Glomerular visceral epithelial cell (primary cell): ENCODE measurements around the gene WDR38.

Experiments used
- DNase-seq: peaks from one replicate; pipeline ENCODE4 v3.0.0-alpha.2; 2016; ENCODE audit errors: extremely low spot score

WDR38 gene

GRCh38 chr9:124858330-124859046 lies 5.2 kb downstream of the WDR38 start:
- no peak for DNase-seq

DNA sequence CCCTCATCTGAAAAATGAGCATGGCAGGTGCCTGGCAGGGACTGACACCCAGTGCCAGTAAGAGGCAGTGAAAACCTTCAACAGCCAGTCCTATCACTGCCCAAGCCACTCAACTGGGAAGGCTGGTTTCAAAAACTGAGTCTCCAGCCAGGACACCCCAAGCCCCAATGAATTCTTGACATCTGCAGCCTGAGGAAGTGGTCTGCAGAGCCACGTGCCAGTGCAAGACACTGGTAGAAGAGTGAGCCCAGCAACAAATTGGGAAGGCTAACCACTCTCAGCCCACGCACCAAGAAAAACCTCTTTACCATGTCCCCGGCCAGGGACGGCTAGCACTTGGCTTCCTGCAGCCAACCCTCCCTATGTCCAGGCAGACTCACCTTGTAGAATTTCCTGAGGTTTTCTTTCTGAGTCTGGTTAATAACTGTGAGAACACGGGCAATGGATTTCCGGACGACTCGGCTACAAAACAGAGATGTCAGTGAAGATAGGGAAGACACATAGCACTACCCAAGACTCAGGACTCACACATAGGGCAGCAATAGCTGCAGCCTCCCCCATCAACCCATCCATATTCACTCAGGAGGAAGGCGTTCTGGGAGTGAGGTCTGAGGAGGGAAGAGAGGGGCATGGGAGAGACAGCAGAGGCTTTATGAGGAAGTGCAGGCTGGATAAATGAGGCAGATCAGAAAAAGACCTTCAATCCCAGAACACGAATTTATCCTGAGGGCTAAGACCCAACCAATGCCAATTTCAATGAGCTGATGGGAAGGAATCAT lies 6.7 kb downstream of the WDR38 start:
- no peak for DNase-seq

DNA sequence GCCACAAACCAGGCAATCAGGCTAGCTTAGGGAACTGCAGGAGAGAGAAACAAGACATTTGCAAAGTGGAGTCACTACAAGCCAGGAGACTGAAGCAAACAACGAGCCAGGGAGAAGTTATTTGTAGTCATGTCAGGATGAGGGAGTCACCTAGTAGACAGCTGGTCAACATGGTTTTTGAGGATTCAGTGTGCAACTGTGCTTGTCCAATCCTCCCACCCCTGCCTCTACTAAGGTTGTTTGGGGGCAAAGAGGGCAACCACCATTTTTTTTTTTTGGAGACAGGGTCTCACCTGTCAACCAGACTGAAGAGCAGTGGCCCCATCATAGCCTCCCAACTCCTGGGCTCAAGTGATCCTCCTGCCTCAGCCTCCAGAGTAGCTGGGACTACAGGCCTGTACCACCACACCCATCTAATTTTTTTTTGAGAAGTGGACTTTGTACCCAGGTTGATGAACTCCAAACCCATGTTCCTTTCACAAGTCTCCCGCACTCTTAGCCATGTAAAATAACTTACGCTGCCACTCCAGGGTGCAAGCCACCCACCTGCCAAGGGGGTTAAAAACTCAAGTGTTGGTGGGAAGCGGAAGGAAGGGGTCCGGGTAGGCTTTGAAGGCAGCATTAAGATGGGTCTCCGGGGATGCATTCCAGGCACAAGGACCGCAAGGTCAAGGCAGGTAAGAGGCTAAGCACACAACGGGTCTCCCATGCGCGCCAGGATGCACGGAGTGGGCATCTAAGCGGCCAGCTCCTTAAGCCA lies 7.5 kb downstream of the WDR38 start:
- no peak for DNase-seq

DNA sequence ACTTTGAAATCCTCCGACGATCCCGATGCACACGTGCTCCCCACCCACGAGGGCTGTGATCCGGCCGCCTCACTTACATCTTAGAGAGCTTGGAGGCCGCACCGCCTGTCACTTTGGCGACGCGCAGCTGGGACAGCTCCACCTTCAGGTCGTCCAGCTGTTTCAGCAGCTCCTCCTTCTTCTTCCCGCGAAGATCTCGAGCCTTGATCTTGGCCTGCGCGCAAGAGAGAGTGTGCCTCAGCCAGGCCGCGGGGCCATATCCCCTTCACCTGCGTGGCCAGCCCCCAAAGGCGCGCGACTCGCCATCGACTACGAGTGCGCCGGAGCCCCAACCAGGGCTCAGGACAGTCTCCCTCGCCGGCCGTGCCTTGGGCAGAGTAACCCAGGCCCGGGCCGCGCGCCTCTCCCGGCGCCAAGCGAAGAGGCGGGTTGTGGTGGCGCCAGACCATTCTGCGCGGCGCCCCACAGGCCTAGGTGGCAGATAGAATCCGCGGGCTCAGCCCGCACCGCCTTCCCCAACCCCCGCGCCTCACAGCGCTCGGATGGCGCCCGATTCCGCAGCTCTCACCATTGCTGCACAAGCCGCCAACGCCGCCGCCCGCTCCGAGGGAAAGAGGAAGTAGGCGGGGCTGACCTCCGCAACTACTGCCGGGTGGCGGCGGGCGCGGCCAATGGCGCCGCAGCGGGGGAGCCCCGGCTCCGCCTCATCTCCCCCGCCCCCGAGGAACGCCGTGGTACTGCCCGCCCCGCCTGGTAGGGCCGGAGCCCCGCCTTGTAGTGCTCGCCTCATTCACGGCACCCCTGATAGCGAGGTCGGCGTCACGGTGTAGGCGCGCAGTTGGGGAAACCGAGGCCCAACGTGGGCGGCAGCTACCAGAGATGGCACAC lies 8.3 kb downstream of the WDR38 start, which contains the start of the genes ARPC5L and RPL35:
Gene ARPC5L, plus strand, starts transcription at position 789 of the 888 bp plus-strand sequence. CDS start 7,161 bp downstream, outside the sequence.
Gene RPL35, minus strand, starts transcription at position 616 of the 888 bp plus-strand sequence. Its CDS starts 45 bp downstream, at position 571.
- DNase-seq = peak; percentile 95

- DNase-seq = no peak
These were observed 10.2 kb downstream of the WDR38 start for GRCh38 chr9:124863371-124863871.

DNA sequence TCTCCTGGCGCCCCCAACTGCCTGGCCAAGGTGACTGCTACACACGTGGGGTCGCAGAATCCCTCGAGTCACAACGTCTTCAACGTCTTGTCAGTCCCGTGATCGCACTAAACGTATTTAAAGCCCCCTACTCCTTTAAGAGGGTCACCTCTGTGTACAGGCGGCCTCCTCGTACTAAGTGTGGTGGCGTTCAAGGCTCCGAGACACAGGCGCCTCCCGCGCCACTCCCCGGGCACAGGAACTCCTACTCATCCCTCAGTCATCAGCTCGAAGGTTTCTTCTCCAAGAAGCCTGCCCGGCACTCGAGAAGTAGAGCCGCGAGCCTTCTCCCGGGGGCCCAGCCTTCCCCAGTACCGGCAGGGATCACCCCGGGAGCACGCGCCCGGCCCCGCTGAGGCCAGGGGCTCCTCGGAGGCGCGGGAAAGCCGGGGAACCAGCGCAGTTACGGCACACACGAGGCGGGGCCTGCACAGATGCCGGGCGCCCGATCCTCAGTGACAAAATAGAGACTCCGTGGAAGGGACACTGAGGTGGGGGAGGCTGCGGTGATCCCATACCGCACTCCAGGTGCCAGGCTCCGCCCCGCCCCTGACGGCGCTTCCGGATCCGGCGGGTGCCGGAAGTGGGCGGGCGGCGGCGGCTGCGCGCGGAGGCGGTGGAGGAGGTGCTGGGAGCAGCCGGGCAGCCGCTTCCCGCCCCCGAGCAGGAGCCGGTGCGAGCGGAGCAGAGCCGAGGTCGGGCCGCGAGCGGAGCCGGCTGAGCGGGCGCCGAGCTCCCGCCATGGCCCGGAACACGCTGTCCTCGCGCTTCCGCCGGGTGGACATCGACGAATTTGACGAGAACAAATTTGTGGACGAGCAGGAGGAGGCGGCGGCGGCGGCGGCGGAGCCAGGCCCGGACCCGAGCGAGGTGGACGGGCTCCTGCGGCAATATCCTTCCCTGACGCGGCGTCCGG lies 15.5 kb downstream of the WDR38 start:
- peak; percentile 90 for DNase-seq

- DNase-seq = no peak
These were observed 16.3 kb downstream of the WDR38 start for GRCh38 chr9:124869466-124869985.

DNA sequence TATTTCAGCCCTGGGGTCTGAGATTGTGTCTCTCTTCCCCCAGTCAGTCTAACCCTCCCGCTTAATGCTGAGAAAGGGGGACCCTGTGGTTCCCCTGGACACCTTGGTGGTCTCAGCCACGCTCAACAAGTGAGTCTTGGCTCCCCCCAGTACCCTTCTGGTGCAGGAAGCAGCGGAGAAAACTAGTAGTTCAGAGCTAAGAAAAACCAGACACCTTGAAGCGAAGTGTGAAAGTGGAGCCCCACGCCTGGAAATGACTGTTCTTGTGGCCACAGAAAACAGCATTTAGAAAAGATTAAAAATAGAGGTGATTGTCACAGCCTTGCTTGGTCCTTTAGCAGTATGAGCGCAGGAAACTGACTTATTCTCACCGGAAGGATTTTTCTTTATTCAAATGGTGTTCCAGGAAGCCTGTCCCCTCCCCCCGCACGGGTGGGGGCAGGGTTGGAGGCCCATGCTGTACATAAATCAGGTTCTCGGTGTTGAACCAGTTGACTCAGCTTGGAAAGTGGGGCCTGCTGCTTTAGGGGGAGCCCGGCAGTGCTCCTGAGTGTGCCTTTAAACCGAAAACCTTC lies 16.8 kb downstream of the WDR38 start:
- DNase-seq = peak; percentile 47

GRCh38 chr9:124870723-124871122 lies 17.5 kb downstream of the WDR38 start:
- DNase-seq = no peak

DNA sequence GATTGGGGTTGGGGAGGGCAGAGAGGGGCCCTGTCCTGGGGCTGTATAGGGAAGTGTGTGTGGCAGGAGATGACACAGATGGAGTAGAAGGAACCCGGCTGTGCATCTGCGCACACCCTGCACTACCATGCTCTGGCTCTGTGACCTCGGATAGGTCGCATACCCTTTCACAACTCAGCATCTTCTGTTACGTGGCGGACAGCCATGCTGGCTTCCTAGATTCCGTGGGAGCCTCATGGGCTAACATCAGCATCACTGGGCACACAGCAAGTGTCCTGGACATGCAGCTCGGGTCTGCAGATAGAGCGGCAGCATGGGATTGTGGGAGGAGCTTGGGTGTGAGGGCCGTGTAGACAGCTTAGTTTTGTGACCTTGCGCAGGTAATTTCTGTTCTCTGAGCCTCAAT lies 17.9 kb downstream of the WDR38 start:
- no peak for DNase-seq

DNA sequence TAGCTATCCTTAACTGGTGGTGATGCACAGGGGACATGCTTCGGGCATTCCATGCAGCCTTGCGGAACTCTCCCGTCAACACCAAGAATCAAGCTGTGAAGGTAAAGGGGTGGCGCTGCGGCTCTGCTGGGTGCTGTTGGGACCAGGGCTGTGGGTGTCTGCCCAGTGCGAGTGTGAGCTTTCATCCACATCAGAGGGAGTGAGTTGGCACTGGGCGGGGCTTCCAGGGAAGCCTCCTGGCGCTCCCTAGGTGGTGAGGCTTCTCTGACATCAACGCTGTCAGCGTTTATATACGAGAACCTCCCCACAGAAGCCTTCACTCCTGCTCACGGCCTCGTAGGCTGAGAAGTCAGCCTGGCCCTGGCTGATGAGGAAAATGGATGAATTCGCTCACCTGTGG lies 20.4 kb downstream of the WDR38 start:
- DNase-seq = no peak

- no peak for DNase-seq
These were observed 22.2 kb downstream of the WDR38 start for GRCh38 chr9:124875501-124875900.

DNA sequence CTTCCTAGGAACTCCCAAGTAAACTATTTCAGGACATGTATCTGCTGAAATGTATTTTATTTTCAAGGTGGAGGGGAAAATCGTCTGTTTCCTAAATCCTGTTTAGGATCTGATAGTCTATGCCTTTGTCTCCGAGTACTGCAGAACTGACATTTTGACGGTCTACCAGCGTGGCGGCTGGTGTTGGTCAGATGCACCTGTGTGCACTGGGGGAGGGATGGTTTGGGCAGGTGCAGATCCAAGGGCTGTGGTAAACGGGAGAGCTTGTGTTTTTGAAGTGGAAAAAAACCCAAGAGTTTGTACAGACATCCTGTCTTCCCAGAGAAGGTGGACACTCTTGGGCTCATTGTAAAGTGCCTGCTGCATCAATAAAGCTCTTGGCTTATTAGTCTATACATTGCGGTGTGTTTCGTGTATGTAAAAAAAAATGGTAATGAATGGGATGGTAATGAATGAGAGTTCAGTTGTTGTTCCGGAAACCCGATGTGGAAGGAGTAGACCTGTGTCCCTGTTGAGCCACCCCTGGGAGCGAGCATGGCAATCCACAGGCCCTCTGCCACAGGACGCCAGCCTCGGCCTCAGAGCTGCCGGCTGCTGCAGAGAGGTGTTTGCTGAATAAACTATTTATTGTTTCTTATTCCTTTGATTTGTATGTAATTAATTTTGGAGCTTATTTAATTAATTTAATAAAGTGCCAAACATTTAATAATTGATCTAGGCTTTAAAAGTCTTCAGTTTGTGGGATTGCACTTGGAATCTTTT lies 23.9 kb downstream of the WDR38 start:
- no peak for DNase-seq

GRCh38 chr9:124878021-124878420 lies 24.8 kb downstream of the WDR38 start:
- no peak for DNase-seq

DNA sequence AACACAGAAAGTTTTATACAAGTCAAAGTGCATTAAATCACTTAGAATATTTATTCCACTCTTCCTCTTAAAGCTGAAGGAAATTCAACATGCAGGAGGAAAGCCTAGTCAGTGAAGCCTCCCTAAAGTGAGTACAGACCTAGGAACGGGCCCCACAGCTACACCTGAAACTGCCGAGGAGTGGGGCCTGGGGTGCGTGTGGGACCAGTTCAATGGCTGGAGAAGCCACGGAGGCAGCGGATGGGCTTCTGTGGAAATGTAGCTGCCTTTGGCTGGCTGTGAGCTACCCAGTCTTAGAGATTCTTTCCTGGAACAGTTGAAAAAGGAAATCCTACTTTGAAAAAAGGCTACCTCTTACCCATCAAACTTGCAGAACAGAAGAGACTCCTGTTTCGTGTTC lies 25.3 kb downstream of the WDR38 start:
- no peak for DNase-seq

GRCh38 chr9:124879226-124879625 lies 26.0 kb downstream of the WDR38 start:
- no peak for DNase-seq

DNA sequence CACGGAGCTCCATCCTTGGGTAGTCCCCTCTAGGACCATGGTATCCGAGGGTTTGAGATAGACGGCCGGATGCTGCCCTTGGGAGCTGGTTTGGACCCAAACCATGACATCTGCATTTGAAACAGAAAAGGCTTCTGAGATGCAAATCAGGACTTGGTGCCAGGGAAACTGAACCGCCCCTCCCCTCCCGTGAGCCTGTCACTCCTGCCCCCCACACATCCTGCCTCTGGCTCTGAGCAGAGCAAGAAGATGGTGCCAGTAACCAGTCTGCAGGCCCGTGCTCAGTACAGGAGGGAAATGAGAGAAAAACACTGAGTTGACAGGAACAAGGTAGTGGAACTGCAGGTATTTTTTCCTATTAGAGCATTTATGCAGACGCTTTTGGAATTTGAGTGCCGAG lies 27.2 kb downstream of the WDR38 start:
- no peak for DNase-seq

DNA sequence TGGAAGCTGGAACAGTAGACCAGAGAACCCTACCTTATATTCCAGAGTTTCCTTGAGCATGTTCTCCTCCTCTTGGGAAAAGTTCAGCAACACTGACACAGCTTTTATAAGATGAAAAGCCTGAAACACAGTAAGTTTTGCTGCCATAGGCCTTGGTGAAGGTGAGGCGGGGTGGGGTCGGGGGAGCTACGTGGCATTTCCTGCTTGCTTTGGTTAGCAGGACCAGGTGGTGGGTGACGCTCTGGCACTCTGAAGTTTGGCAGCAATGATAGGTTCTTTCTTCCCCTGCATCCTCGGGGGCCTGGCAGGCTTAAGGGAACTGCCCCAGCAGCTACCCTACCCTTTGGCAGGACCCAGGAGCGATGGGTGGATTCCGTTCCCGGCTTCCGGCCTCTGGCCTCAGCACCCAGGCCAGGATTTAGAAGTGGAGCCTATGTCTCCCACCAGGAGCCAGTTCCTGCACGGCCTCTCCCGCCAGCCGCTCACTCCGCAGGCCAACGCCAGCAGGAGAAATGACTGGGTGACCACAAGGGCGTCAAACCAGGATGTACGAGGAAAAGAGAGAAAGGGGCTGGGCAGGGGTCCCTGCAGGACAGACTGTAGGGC lies 28.0 kb downstream of the WDR38 start:
- DNase-seq = no peak
